NCI-H748 treated with DMSO at 0.1 percent for 48 hours (cell line): ENCODE data around the gene ZNF429.
"Not testable (repeated sequence)": the region's sequence is repeated elsewhere in the genome, so short reads cannot be mapped to it uniquely, and the experiment has no call there.

Source experiments
- DNase-seq: peaks from one replicate; lab custom pipeline; 2025; lab: John Stamatoyannopoulos, UW

ZNF429 gene

DNA sequence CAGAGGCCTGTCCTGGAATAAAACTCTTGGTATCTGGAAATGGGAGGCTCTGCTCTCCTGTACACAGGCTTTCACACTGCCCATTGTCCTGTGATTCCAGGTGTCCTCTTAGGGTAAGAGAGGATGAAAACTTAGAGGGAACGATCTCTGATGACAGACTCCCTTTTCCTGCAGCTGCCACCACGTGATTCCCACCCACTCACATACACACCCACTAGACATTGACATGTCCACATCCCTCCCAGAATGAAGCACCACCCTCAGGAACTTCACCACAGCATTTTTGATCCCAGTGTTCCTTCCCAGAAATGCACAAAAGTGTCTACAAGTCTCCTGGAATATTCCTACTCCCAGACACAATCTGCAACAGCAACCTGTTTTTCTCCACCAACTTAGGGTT is 8.2 kb downstream of the ZNF429 start:
- no peak for DNase-seq

DNA sequence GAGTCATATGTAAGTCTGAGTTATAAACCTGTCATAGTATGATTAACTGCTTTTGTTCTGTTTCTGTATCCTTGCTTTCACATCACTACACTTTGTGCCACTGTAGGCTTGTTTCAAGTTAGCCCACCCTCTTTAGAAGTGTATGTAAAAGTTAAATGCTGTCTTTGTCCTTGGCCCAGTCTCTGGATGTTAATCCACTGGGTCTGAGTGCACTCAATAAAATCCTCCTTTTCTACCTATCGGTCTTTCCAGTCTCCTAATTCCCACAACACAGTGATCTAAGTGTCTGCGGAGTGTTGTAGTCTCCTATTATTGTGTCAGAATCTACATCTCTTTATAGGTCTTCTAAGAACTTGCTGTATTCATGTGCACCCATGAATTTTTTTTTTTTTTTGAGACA is 14.1 kb downstream of the ZNF429 start:
- no peak for DNase-seq

GRCh38 chr19:21532904-21533303 is 27.5 kb downstream of the ZNF429 start:
- no peak for DNase-seq

DNA sequence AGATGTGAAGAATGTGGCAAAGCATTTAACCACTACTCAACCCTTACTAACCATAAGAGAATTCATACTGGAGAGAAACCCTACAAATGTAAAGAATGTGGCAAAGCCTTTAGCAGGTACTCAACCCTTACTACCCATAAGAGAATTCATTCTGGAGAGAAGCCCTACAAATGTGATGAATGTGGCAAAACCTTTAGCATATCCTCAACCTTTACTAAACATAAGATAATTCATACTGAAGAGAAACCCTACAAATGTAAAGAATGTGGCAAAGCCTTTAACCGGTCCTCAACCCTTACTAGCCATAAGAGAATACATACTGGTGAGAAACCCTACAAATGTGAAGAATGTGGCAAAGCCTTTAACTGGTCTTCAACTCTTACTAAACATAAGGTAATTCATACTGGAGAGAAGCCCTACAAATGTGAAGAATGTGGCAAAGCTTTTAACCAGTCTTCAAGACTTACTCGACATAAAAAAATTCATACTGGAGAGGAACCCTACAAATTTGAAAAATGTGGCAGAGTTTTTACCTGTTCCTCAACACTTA is 31.4 kb downstream of the ZNF429 start:
- DNase-seq = not testable (repeated sequence)

DNA sequence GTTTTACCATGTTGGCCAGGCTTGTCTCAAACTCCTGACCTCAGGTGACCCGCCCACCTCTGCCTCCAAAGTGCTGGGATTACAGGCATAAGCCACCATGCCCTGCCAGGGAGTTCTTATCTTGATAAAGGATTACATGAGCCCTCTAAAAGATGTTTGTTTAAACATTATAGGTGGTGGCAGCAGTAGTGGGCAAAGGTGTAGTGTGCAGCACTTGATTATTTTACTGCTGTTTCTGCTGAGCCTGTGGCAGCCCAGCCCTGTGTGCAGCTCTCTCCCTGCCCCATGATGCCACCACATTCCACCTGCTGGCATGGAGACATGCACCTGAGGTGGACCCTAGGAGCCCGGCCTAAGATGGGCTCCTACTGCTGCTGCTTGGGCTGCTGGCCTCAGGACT is 54.0 kb downstream of the ZNF429 start:
- no peak for DNase-seq

DNA sequence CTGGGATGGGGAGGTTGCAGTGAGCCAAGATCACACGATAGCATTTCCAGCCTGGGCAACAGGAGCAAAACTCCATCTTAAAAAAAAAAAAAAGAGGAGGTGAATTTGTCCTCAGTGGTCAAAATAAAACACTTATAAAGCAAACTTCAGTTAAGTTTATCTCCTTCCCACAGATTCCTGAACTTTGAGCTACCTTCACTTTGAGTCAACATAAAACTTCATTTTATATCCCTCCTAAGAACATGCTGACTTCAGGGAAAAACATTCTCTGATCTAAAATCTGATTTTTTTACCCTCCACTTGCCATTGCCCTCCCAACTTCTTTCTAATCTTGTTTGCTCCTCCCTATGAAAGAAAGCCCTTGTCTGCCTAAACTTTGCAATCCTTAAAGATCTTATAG is 59.0 kb downstream of the ZNF429 start:
- DNase-seq = no peak

- DNase-seq = no peak
Measured at GRCh38 chr19:21566073-21566472, 60.7 kb downstream of the ZNF429 start.

DNA sequence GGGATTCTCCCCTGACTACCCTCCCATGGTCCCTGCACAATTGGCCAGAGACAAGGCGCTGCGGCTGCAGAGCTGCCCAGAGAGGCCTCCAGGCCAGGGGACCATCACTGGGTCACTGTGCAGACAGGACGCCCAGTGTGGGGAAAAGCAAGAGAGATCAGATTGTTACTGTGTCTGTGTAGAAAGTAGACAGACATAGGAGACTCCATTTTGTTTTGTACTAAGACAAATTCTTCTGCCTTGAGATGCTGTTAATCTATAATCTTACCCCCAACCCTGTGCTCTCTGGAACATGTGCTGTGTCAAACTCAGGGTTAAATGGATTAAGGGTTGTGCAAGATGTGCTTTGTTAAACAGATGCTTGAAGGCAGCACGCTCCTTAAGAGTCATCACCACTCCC is 62.4 kb downstream of the ZNF429 start:
- DNase-seq = not testable (repeated sequence)

- peak; percentile 76 for DNase-seq
Measured at GRCh38 chr19:21568816-21569493, 63.6 kb downstream of the ZNF429 start.

DNA sequence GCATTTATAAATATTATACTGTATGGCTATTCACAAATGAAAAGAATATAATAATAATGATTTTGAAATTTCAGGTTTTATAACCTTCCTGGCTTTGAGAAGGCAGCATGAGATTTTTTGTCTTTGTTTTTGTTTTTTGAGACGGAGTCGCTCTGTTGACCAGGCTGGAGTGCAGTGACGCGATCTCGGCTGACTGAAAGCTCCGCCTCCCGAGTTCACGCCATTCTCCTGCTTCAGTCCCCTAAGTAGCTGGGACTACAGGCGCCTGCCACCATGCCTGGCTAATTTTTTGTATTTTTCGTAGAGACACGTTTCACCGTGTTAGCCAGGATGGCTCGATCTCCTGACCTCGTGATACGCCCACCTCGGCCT is 64.1 kb downstream of the ZNF429 start:
- no peak for DNase-seq

GRCh38 chr19:21571316-21571715 is 65.9 kb downstream of the ZNF429 start:
- DNase-seq = no peak

GRCh38 chr19:21574607-21575006 is 69.2 kb downstream of the ZNF429 start:
- no peak for DNase-seq

GRCh38 chr19:21576481-21576880 is 71.1 kb downstream of the ZNF429 start:
- no peak for DNase-seq

DNA sequence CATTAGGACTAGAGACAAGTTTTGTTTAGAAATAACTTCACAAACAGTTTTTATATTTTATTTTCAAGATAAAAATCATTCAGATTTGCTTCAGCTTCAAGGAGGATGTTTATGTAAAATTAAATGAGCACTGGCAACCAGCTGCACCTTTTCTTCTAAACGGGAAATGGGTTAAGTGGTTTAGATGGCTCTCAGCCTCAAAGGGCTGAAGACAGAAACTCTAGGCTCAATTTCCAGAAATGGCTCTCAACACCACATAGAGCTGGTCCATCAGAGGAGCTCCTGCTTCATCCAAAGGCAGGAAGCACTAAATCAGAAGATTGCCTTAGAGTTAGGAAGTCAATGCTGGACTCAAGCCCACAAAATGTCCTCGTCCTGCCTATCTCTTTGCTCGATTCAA is 74.7 kb downstream of the ZNF429 start:
- DNase-seq = no peak

GRCh38 chr19:21580818-21581217 is 75.4 kb downstream of the ZNF429 start:
- DNase-seq = no peak

GRCh38 chr19:21581646-21582240 is 76.3 kb downstream of the ZNF429 start:
- no peak for DNase-seq

DNA sequence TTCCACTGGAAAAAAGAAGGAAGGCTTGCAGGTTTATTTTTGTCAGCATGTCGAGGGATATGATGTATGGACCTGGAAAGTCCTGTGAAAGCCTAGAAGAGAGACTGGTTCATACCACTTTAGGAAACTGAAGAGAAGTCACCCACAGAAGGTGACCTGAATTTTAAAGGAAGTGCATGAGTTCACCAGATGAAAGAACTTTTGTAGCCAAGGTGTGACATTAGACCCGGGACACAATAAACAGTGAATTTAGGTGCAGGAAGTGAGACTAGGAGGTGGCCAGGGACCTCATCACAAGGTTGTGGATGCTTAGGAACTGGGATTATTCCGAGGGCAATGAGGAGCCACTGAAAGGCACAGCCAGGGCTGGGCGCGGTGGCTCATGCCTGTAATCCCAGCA is 79.1 kb downstream of the ZNF429 start:
- no peak for DNase-seq

DNA sequence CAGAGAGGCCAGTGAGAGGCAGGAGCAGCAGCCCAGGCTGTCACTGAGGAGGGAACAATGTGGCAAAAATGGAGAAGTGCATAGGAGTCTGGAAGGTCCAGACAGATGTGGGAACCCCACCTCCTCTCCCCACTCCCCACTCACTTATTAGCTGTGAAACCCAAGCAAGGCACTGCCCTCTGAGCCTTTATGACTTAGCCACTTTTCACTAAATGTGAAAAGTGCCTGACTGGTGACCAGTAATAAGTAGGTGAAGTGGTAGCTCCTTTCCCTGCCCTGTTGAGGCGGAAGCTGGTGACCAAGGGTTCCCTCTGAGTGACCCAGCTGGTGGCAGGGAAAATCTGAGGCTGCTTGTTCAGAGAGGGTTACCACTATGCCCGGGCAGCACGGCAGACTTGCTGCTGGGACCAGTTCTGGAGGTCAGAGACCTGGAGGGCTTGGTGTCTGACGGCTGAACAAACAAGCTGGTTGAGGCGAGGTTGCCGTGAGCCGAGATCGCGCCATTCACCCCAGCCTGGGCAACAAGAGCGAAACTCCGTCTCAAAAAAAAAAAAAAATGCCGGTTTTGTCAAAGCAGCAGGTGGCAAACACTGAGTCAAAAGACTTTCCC is 80.0 kb downstream of the ZNF429 start:
- no peak for DNase-seq

DNA sequence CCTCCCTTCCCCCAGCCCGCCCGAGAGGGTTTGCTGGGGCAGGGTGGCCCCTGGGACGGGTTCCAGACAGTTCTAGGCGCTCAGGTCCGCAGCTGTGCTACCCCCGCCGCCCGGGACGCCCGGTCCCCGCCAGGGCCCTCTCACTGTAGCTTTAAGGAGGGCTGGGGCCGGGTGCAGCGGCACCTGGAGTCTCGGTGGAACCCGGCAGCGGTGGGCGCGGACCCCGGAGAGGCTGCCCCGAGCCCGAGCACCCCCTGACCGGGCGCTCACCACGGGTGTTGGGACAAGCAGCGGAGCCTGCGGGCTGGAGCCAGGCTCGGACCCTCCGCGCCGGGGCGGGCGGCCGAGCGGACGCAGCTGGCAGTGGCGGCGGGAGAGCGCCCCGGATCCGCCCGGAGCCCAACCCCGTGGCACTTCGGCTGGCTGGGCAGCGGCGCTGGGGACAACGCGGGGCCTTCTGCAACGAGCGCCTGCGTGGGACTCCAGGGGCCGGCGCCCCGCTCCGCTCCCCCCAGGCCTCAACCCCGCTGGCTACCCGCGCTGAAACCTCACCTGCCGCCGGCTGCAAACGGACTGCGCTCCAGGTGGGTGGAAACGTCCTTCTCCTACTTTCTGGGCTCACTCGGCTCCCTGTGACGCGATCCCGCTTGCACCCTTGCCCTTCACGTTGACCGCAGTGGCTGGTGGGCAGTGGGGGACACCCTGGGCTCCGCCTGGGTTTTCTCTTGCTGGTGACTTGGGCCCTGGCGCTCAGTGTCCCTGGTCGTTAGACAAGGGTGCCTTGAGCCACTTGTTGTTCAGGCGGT is 81.1 kb downstream of the ZNF429 start:
- DNase-seq = no peak

DNA sequence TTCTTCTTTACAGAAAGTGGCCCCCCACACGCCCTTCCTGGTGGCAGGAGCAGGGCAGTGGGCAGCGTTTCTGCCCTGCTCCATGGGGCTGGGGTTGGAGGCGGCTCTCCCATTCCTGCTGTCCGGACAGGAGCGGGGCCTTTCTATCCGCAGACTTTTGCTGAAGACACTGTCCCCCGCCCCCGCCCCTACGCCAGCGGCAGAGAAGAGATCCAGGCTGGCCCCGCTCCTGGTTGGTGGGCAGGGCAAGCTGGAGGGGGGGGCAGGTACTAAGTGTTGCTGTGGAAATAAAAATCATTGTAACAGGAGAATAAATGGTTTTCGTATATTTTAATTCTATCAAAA is 81.7 kb downstream of the ZNF429 start:
- DNase-seq = no peak

DNA sequence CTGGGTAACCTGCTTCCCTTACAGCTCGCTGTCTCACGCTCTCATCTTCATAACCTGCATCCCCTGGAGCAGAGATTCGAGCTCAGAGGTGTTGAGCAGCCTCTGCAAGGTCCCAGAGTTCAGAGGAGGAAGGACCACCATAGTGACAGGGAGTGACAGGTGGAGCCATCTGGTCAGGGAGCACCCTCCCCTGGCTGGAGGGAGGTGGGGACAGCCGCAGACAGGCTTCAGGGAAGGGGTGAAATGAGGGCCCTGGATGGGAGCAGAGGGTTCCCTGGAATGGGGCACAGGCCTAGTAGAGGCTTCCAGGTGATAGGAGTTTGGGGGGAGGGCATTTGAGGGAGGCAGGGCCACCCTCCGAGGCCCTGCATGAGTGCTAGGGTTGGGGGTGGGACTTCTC is 82.1 kb downstream of the ZNF429 start:
- no peak for DNase-seq

DNA sequence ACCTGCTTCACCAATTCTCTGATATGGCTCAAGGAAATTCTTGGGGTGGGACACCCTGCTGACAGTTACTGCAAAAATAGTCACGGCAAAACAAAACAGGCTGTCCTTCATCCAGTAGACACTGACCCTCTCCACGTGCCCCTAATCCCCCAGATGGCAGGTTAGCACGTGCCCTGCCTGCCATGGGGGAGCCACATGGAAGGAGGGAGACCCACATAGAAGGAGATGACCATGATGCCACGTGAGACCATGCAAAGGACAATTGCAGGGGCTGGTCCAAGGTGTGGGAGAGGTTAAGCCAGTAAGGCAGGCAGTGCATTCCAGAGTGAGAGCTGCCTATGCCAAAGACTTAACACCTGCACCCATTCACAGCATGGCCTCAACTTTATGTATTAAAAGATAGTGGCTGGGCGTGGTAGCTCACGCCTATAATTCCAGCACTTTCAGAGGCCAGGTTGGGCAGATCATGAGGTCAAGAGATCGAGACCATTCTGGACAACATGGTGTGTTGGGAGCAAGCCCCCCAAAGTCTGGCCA is 82.7 kb downstream of the ZNF429 start:
- DNase-seq = no peak
